SK-N-SH (cell line): ENCODE measurements around the gene SLC25A26. TPM values are rescaled to one million over a fixed set of nuclear protein-coding genes. Genes with fewer than 3 reads are reported as not detected.

Experiments used
- CTCF ChIA-PET: fragments of 300-600, 350-600 bp; formaldehyde crosslinking; extraction: SDS; loops from one replicate; lab custom pipeline; 2021; lab: Yijun Ruan, JAX
- POLR2A ChIA-PET: fragments of 350-600 bp; sonication (Branson Sonifier 250); formaldehyde crosslinking; extraction: SDS; loops from one replicate; lab custom pipeline; 2020; ENCODE audit warnings: antibody characterized with exemption, inconsistent platforms; lab: Yijun Ruan, JAX
- DNase-seq: peaks from one replicate; pipeline ENCODE4 v3.0.0; 2012
- H2AFZ ChIP-seq: fragments of 200-600 bp; sonication (generic); 2 replicates; pipeline ENCODE4 v1.8.1; 2016; ENCODE audit warnings: antibody characterized with exemption, mild to moderate bottlenecking, low read depth
- H3F3A ChIP-seq: fragments of 200-600 bp; sonication (generic); replicated peaks from 2 replicates; pipeline ENCODE3; 2016; ENCODE audit warnings: antibody characterized with exemption, mild to moderate bottlenecking; ENCODE audit not compliant: insufficient read depth
- H3K27ac ChIP-seq, 2 experiments: fragments of 200-500 bp in 1 of 2; fragments of 200-600 bp in 1 of 2; sonication (Bioruptor generic) in 1 of 2; sonication (generic), shearing (Covaris generic) in 1 of 2; 2 replicates each; pipeline versions ENCODE4 v1.5.1 to v1.6.1; 2014 to 2016; ENCODE audit warnings: low read depth in 2 of 2, inconsistent platforms in 1 of 2, low read length in 1 of 2, mild to moderate bottlenecking in 1 of 2, mixed read lengths in 1 of 2
- H3K27me3 ChIP-seq: fragments of 200-600 bp; sonication (generic), shearing (Covaris generic); 2 replicates; pipeline ENCODE4 v1.6.1; 2016; ENCODE audit warnings: mixed run types; ENCODE audit not compliant: insufficient read depth
- H3K36me3 ChIP-seq, 2 experiments: fragments of 200-500 bp in 1 of 2; fragments of 200-600 bp in 1 of 2; sonication (Bioruptor generic) in 1 of 2; sonication (generic) in 1 of 2; replicated peaks in 1 of 2; 2 replicates each; pipeline versions ENCODE3 to v1.5.1; 2014 to 2016; ENCODE audit warnings: low read length in 1 of 2, mild to moderate bottlenecking in 1 of 2; ENCODE audit not compliant: insufficient read depth in 2 of 2, control insufficient read depth in 1 of 2
- H3K4me1 ChIP-seq, 2 experiments: fragments of 200-500 bp in 1 of 2; fragments of 200-600 bp in 1 of 2; sonication (Bioruptor generic) in 1 of 2; sonication (generic), shearing (Covaris generic) in 1 of 2; 2 replicates each; pipeline versions ENCODE4 v1.5.1 to v1.6.1; 2014 to 2016; ENCODE audit warnings: low read depth in 1 of 2, low read length in 1 of 2, mixed run types in 1 of 2; ENCODE audit not compliant: insufficient read depth in 2 of 2, control insufficient read depth in 1 of 2
- H3K4me2 ChIP-seq: fragments of 200-600 bp; sonication (generic), shearing (Covaris generic); 2 replicates; pipeline ENCODE4 v1.6.1; 2017; ENCODE audit warnings: mixed run types
- H3K4me3 ChIP-seq, 2 experiments: fragments of 200-500 bp in 1 of 2; fragments of 200-600 bp in 1 of 2; sonication (Bioruptor generic) in 1 of 2; sonication (generic), shearing (Covaris generic) in 1 of 2; 2 replicates each; pipeline versions ENCODE4 v1.5.1 to v1.8.1; 2014 to 2016; ENCODE audit warnings: low read depth in 2 of 2, inconsistent platforms in 1 of 2, low read length in 1 of 2, mild to moderate bottlenecking in 1 of 2, mixed read lengths in 1 of 2, moderate library complexity in 1 of 2
- H3K79me2 ChIP-seq: fragments of 200-600 bp; sonication (generic); 2 replicates; pipeline ENCODE4 v1.8.1; 2017; ENCODE audit warnings: mild to moderate bottlenecking; ENCODE audit not compliant: insufficient read depth
- H3K9ac ChIP-seq: fragments of 200-600 bp; sonication (generic); 2 replicates; pipeline ENCODE4 v1.6.1; 2017; ENCODE audit warnings: mixed run types
- H3K9me2 ChIP-seq: fragments of 200-600 bp; sonication (generic); 2 replicates; pipeline ENCODE4 v1.6.1; 2017; ENCODE audit warnings: mixed run types
- H3K9me3 ChIP-seq: fragments of 200-600 bp; sonication (generic); 2 replicates; pipeline ENCODE4 v1.6.1; 2017; ENCODE audit warnings: mixed run types, mild to moderate bottlenecking, moderate library complexity
- H4K20me1 ChIP-seq: fragments of 200-600 bp; sonication (generic); 2 replicates; pipeline ENCODE4 v1.6.1; 2017; ENCODE audit warnings: mild to moderate bottlenecking, mixed run types; ENCODE audit not compliant: insufficient read depth
- CHD2 ChIP-seq: fragments of 150-350 bp; IDR thresholded peaks from 2 replicates; pipeline ENCODE4 v1.6.1; 2018; ENCODE audit warnings: low read length; ENCODE audit not compliant: partially characterized antibody
- ELF1 ChIP-seq: IDR thresholded peaks from 2 replicates; pipeline ENCODE4 v1.4.0; 2012
- EZH2phosphoT487 ChIP-seq: fragments of 200-600 bp; sonication (generic); IDR thresholded peaks from 2 replicates; pipeline ENCODE4 v1.6.1; 2017; ENCODE audit warnings: low read depth, mixed run types, mild to moderate bottlenecking, antibody characterized with exemption, moderate library complexity, borderline replicate concordance
- FOSL2 ChIP-seq: IDR thresholded peaks from 2 replicates; pipeline ENCODE4 v1.4.0; 2012; ENCODE audit warnings: low read depth, mild to moderate bottlenecking, moderate library complexity, borderline replicate concordance
- FOXJ3 ChIP-seq: sonication (generic); formaldehyde crosslinking; IDR thresholded peaks from 2 replicates; pipeline ENCODE4 v1.5.1; 2020; ENCODE audit warnings: mild to moderate bottlenecking, missing genetic modification reagents
- JUND ChIP-seq: IDR thresholded peaks from 2 replicates; pipeline ENCODE4 v1.4.0; 2012
- MXI1 ChIP-seq: IDR thresholded peaks from 2 replicates; pipeline ENCODE4 v1.6.1; 2012; ENCODE audit warnings: mild to moderate bottlenecking, low read depth, low read length, improper control_type of control experiment
- NFIC ChIP-seq: IDR thresholded peaks from 2 replicates; pipeline ENCODE4 v1.4.0; 2012; ENCODE audit warnings: borderline replicate concordance
- RCOR1 ChIP-seq: fragments of 150-350 bp; IDR thresholded peaks from 2 replicates; pipeline ENCODE4 v1.6.1; 2017; ENCODE audit warnings: antibody characterized with exemption, low read length
- TAF1 ChIP-seq: IDR thresholded peaks from 2 replicates; pipeline ENCODE4 v1.6.1; 2012; ENCODE audit warnings: low read depth, mild to moderate bottlenecking, low read length, moderate library complexity, borderline replicate concordance
- TCF12 ChIP-seq: IDR thresholded peaks from 2 replicates; pipeline ENCODE4 v1.4.0; 2012
- TEAD4 ChIP-seq: IDR thresholded peaks from 2 replicates; pipeline ENCODE4 v1.4.0; 2012; ENCODE audit warnings: mild to moderate bottlenecking, borderline replicate concordance; ENCODE audit not compliant: insufficient read depth
- WGBS: methylation state at CpG from one replicate; pipeline ENCODE4 v1.1.6; 2017; ENCODE audit warnings: low lambda C conversion rate; 5-methylcytosine and 5-hydroxymethylcytosine counted together
- polyA plus RNA-seq, 3 experiments: library from polyadenylated mRNA; depleted of rRNA; stranded (reverse); fragments of >200 nt; gene quantifications; 2 replicates each; pipeline ENCODE4 v1.2.3, GENCODE V29; 2012
- TF ChIP-seq, protein P1 (sequence below): IDR thresholded peaks from 2 replicates; pipeline ENCODE4; 2012
- TF ChIP-seq, protein P2 (sequence below): IDR thresholded peaks from 2 replicates; pipeline ENCODE4 v1.4.0; 2012; ENCODE audit warnings: low read depth, borderline replicate concordance
- TF ChIP-seq, protein P3 (sequence below): fragments of 200-600 bp; sonication (generic); IDR thresholded peaks from 2 replicates; pipeline ENCODE4 v1.6.1; 2017; ENCODE audit warnings: antibody characterized with exemption, mild to moderate bottlenecking, moderate library complexity
- TF ChIP-seq, protein P4 (sequence below): IDR thresholded peaks from 2 replicates; pipeline ENCODE4 v1.4.0; 2012; ENCODE audit warnings: low read depth, borderline replicate concordance

Gene SLC25A26
- polyA plus RNA-seq, 1 of the 3 experiments (the other 2 are of a cell fraction): 31.8 TPM

GRCh38 chr3:66386011-66386924, 165.5 kb downstream of the SLC25A26 start:
- no peak overlapping the region for H2AFZ ChIP-seq
- no peak overlapping the region for H3K4me3 ChIP-seq
- H3K9me3 ChIP-seq: no peaks in the 10 kb centered on the region
- H3K9me2 ChIP-seq: no peaks in the 10 kb centered on the region
- no peak overlapping the region for H3K9ac ChIP-seq
- no peaks in the 10 kb centered on the region for H3K27me3 ChIP-seq
- ChIA-PET CTCF (interaction anchor here (0.6 to 1.6 kb wide), 4 partner anchors 8 to 437 kb away, joined by 3 to 7 read pairs (median 4); no protein-coding TSS in a partner anchor), POLR2A (no interaction called here)
- H3K36me3 ChIP-seq: peaks cover 0 to 22% of the 10 kb centered on the region in 2 experiments
- H3F3A ChIP-seq: no peaks in the 10 kb centered on the region
- H3K4me2 ChIP-seq: no peak overlapping the region
- H3K27ac ChIP-seq: no peak overlapping the region
- H3K79me2 ChIP-seq: no peaks in the 10 kb centered on the region; the same call in 1 of the 2 replicates
- no peaks in the 10 kb centered on the region; a peak in 1 of 4 replicates for H3K4me1 ChIP-seq
- H4K20me1 ChIP-seq: no peaks in the 10 kb centered on the region
- WGBS: 97% methylated on average over 11 of the region's 12 CpGs
- no peak for DNase-seq
- TF ChIP-seq JUND: no peak
- TF ChIP-seq, protein P1, sequence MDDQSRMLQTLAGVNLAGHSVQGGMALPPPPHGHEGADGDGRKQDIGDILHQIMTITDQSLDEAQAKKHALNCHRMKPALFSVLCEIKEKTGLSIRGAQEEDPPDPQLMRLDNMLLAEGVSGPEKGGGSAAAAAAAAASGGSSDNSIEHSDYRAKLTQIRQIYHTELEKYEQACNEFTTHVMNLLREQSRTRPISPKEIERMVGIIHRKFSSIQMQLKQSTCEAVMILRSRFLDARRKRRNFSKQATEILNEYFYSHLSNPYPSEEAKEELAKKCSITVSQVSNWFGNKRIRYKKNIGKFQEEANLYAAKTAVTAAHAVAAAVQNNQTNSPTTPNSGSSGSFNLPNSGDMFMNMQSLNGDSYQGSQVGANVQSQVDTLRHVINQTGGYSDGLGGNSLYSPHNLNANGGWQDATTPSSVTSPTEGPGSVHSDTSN: no peak
- no peak for TF ChIP-seq FOSL2
- TF ChIP-seq TAF1: no peak
- TF ChIP-seq TCF12: no peak
- TF ChIP-seq MXI1: no peak
- TF ChIP-seq, protein P2, sequence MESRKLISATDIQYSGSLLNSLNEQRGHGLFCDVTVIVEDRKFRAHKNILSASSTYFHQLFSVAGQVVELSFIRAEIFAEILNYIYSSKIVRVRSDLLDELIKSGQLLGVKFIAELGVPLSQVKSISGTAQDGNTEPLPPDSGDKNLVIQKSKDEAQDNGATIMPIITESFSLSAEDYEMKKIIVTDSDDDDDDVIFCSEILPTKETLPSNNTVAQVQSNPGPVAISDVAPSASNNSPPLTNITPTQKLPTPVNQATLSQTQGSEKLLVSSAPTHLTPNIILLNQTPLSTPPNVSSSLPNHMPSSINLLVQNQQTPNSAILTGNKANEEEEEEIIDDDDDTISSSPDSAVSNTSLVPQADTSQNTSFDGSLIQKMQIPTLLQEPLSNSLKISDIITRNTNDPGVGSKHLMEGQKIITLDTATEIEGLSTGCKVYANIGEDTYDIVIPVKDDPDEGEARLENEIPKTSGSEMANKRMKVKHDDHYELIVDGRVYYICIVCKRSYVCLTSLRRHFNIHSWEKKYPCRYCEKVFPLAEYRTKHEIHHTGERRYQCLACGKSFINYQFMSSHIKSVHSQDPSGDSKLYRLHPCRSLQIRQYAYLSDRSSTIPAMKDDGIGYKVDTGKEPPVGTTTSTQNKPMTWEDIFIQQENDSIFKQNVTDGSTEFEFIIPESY: no peak
- no peak for TF ChIP-seq ELF1
- TF ChIP-seq CHD2: no peak
- TF ChIP-seq TEAD4: no peak
- TF ChIP-seq RCOR1: no peak
- TF ChIP-seq FOXJ3: no peak
- TF ChIP-seq, protein P3, sequence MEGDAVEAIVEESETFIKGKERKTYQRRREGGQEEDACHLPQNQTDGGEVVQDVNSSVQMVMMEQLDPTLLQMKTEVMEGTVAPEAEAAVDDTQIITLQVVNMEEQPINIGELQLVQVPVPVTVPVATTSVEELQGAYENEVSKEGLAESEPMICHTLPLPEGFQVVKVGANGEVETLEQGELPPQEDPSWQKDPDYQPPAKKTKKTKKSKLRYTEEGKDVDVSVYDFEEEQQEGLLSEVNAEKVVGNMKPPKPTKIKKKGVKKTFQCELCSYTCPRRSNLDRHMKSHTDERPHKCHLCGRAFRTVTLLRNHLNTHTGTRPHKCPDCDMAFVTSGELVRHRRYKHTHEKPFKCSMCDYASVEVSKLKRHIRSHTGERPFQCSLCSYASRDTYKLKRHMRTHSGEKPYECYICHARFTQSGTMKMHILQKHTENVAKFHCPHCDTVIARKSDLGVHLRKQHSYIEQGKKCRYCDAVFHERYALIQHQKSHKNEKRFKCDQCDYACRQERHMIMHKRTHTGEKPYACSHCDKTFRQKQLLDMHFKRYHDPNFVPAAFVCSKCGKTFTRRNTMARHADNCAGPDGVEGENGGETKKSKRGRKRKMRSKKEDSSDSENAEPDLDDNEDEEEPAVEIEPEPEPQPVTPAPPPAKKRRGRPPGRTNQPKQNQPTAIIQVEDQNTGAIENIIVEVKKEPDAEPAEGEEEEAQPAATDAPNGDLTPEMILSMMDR: no peak
- TF ChIP-seq NFIC: no peak
- TF ChIP-seq, protein P4, sequence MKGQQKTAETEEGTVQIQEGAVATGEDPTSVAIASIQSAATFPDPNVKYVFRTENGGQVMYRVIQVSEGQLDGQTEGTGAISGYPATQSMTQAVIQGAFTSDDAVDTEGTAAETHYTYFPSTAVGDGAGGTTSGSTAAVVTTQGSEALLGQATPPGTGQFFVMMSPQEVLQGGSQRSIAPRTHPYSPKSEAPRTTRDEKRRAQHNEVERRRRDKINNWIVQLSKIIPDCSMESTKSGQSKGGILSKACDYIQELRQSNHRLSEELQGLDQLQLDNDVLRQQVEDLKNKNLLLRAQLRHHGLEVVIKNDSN: no peak
- TF ChIP-seq EZH2phosphoT487: no peak
